ENCODE data around the gene KANSL1.

DNA sequence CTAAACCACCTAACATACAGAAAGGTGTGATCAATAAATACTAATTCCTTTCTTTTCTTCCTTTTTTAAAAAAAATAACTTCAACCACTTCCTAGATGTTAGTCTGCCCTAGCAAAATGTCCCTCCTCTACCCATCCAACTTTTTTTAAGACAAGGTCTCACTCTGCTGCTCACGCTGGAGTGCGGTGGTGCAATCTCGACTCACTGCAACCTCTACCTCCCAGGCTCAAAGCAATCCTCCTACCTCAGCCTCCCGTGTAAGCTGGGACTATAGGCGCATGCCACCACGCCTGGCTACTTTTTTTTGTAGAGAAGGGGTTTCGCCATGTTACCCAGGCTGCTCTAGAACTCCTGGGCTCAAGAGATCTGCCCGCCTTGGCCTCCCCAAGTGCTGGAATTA lies 33.1 kb downstream of the KANSL1 start:
- TF ChIP-seq CTCF (IDR thresholded peaks at IDR 0.05): no peak
- TF ChIP-seq POLR2AphosphoS5 (IDR thresholded peaks at IDR 0.05): no peak

Data from gastroesophageal sphincter (tissue), 3 donors.